Sigmoid colon (tissue), 4 donors: Measurements from ENCODE around the gene FBXL13.

ENCODE experiments used
- CTCF ChIP-seq, 4 experiments: fragments of 450-650 bp in 3 of 4; fragments of 200-600 bp in 1 of 4; IDR thresholded peaks; one replicate each; pipeline ENCODE4 v1.5.1; 2016 to 2019; ENCODE audit warnings: antibody characterized with exemption in 4 of 4, mild to moderate bottlenecking in 3 of 4, moderate library complexity in 2 of 4
- POLR2A ChIP-seq, 2 donors: fragments of 450-650 bp; IDR thresholded peaks; one replicate each; pipeline ENCODE4 v1.6.1; 2016; ENCODE audit warnings: antibody characterized with exemption in 2 of 2, mild to moderate bottlenecking in 2 of 2, moderate library complexity in 2 of 2
- POLR2AphosphoS5 ChIP-seq, 4 donors: sonication (generic); formaldehyde crosslinking; IDR thresholded peaks; one replicate each; pipeline ENCODE4 v1.6.1; 2017; ENCODE audit warnings: antibody characterized with exemption in 4 of 4

GRCh38 chr7:102817616-102818573 is 256.7 kb downstream of the FBXL13 start:
- TF ChIP-seq CTCF (IDR thresholded peaks at IDR 0.05) = no peak
- no peak for TF ChIP-seq POLR2A (IDR thresholded peaks at IDR 0.05)
- no peak for TF ChIP-seq POLR2AphosphoS5 (IDR thresholded peaks at IDR 0.05)
